Renal cortical epithelial cell (primary cell): Measurements from ENCODE around the gene MYBBP1A. TPM values are rescaled to one million over a fixed set of nuclear protein-coding genes. Genes with fewer than 3 reads are reported as not detected.

Experiments used
- DNase-seq: peaks from one replicate; pipeline ENCODE4 v3.0.0-alpha.2; 2011; ENCODE audit warnings: low read depth
- total RNA-seq: library from RNA; depleted of rRNA; stranded (reverse); fragments of >200 nt; gene quantifications from 2 replicates; pipeline ENCODE4 v1.2.3, GENCODE V29; 2014

MYBBP1A gene
- total RNA-seq, 1 donor from 2014 or later: 44.5 TPM

GRCh38 chr17:4537451-4538235, 17.5 kb downstream of the MYBBP1A start:
- no peak for DNase-seq

GRCh38 chr17:4536742-4537411, 18.3 kb downstream of the MYBBP1A start:
- no peak for DNase-seq

- DNase-seq: no peak
Measured at GRCh38 chr17:4536259-4536741, 18.9 kb downstream of the MYBBP1A start.

GRCh38 chr17:4535667-4536258, 19.4 kb downstream of the MYBBP1A start:
- DNase-seq: no peak

GRCh38 chr17:4534928-4535666, 20.1 kb downstream of the MYBBP1A start:
- no peak for DNase-seq

GRCh38 chr17:4534515-4534914, 20.7 kb downstream of the MYBBP1A start:
- DNase-seq: no peak

- no peak for DNase-seq
Measured at GRCh38 chr17:4533523-4534504, 21.4 kb downstream of the MYBBP1A start.

GRCh38 chr17:4532860-4533522, 22.2 kb downstream of the MYBBP1A start:
- DNase-seq: no peak

- no peak for DNase-seq
Measured at GRCh38 chr17:4531988-4532736, 23.0 kb downstream of the MYBBP1A start.

GRCh38 chr17:4530799-4531730, 24.1 kb downstream of the MYBBP1A start:
- DNase-seq: no peak

- DNase-seq: no peak
Measured at GRCh38 chr17:4529533-4530152, 25.5 kb downstream of the MYBBP1A start.

GRCh38 chr17:4527566-4528125, 27.5 kb downstream of the MYBBP1A start:
- no peak for DNase-seq

- DNase-seq: no peak
Measured at GRCh38 chr17:4527134-4527533, 28.1 kb downstream of the MYBBP1A start.

- DNase-seq: no peak
Measured at GRCh38 chr17:4525691-4526397, 29.3 kb downstream of the MYBBP1A start.

GRCh38 chr17:4523946-4524345, 31.2 kb downstream of the MYBBP1A start:
- DNase-seq: no peak

- no peak for DNase-seq
Measured at GRCh38 chr17:4522661-4523060, 32.5 kb downstream of the MYBBP1A start.
